Non-pigmented ciliary epithelial cell (primary cell): ENCODE results near the gene BSPRY.
"Not testable (repeated sequence)": the region's sequence is repeated elsewhere in the genome, so short reads cannot be mapped to it uniquely, and the experiment has no call there.

Experiments used
- DNase-seq: peaks from one replicate; pipeline ENCODE4 v3.0.0-alpha.2; 2010; ENCODE audit warnings: low read depth

The BSPRY gene

DNA sequence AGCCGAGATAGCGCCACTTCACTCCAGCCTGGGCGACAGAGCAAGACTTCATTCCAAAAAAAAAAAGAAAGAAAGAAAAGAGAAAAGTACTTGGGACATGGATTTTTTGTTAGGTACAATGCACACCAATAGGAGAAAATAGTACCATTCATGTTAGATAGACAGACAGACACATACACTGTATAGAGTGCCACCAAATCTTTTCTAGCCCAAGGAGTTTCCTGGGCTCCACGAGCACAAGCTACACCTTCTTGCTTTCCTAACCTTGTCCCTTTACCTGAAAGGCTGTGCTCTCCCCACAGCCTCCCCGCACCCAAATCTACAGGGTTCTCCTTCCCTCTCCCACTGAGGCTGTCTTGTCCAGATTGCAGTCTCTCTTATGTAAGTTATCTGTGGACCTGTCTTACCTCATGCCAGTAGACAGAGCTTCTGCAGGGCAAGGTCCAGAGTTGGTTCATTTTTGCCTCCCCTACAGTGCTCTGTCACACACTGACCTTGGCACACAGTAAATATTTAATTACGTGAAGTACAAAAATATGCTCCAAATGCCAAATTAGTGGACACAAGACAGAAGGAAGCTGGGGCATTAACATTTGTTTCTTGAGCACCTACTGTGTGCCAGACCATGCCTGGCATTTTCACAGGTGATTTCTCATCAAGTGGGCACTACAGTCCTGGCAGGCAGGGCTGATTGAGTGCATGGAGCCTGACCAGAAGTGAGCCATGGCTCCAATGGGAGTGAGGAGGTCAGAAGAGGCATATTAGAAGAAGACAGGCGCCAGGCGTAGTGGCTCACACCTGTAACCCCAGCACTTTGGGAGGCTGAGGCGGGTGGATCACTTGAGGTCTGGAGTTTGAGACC, 45.9 kb downstream of the BSPRY start:
- no peak for DNase-seq

DNA sequence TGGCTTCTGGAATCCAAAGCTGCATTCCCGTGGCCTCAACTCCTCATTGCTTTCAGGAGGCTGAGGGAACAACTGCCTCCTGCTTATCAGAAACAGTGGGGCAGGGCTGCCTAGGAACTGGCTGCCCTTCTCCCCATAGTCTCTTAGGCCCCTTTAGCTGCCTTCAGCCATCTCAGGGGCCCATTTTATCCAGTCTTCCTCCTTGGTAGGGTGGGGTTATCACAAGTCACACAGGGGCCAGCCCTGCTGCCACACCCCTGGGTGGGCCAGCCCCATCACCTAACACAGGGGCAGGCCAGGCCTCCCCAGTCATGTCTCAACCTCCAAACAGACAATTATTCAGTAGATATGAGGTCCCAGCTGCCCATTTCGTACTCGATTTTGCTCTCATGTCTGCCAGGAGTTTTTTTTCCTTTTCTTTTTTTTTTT, 47.9 kb downstream of the BSPRY start:
- no peak for DNase-seq

DNA sequence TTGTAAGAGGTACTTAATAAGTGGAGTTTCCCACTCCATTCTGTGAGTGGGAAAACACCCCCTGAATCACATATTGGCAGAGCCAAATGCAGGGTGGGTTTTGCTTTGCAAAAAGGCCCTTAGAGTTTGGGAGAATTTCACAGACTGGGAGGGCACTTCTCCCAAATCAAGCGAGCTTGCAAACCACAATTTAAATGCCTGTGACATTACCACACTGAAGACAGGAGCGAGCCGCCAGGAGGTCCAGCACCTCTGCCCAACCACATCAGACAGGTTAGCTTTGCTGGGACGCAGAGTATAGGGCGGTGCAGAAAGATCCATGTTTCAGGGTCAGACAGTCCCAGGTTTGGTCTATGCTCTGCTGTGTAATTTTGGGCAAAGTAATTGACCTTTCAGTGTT, 49.5 kb downstream of the BSPRY start:
- DNase-seq = no peak

GRCh38 chr9:113399646-113400200, 50.4 kb downstream of the BSPRY start:
- DNase-seq = no peak

DNA sequence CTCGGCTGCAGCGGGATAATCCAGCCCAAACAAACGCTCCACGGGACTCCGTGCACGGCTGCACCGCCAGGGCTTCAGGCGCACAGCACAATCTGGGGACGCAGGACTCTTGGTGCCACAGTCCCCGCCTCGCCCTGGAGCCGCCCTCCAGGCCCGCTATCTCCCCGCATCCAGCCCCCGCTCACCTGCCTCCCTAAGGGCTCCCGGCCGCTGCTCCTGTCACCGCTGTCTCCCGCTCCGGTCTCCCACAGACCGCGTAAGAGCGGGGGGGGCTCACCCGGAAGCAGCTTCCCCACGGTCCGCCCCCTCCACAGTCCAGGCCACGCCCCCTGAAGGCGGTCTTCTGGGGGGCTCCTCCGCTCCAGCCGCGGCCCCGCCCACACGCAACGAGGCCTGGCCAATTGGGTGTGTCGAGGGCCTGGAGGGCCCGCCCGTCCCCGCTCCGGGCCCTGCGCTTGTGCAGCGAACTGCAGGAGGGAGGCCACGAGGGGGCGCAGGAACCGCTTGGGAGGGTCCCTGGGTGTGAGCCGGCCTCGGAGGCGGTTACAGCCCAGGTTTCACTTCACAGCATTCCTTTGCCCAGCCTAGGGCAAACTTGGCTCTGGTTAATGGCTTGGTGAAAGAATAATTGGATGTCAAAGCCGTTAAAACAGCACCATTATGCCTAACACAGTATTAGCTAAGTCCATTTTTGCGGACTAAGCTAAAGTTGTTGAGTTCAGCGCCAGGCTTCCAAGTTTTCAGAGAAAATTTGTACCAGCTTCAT, 51.9 kb downstream of the BSPRY start, which contains the start of gene ALAD:
Gene ALAD, minus strand, starts transcription at position 258 of the 766 bp plus-strand sequence. CDS start 7,725 bp downstream, outside the sequence.
- DNase-seq = peak; percentile 85

DNA sequence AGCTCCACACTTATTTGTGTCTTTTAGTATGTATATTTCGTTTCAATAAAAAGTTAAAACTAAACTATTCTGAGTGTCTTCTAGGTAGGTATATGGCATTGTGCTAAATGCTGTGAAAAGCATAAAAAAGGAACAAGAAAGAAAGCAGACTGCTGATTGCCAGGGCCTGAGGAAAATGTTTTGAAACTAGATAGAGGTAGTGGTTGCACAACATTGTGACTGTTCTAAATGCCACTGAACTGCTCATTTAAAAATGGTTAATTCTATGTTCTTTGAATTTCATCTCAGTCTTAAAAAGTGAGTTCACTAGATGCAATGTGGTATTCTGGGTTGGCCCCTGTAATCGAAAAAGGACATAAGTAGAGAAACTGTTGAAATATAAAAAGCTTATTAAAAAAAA, 54.3 kb downstream of the BSPRY start:
- no peak for DNase-seq

GRCh38 chr9:113406353-113406752, 57.0 kb downstream of the BSPRY start:
- DNase-seq = not testable (repeated sequence)

DNA sequence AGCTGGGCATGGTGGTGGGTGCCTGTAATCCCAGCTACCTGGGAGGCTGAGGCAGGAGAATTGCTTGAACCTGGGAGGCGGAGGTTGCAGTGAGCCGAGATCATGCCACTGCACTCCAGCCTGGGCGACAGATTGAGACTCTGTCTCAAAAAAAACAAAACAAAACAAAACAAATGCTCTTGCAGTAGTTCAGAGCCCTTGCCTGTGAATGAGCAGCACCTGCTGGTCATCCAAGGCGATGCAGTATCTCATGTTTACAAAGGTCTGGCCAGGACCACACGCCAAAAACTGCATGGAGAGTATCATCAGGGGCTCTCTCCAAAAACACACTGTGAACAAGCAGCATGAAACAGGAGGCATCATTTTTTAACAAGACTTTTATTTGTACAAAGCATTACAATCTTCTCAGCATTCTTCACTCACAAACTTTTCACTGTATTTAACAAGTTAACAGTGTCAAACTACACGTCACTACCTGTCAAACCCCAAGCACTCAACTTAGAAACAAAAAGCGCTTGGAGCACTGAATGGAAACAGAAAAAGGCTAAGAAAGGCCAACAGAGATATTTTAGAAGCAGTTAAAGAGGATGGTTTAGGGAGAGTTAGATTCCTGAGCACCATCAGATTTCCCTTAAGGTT, 57.7 kb downstream of the BSPRY start:
- not testable (repeated sequence) for DNase-seq

- DNase-seq = no peak
These were observed 60.1 kb downstream of the BSPRY start for GRCh38 chr9:113409481-113409880.

DNA sequence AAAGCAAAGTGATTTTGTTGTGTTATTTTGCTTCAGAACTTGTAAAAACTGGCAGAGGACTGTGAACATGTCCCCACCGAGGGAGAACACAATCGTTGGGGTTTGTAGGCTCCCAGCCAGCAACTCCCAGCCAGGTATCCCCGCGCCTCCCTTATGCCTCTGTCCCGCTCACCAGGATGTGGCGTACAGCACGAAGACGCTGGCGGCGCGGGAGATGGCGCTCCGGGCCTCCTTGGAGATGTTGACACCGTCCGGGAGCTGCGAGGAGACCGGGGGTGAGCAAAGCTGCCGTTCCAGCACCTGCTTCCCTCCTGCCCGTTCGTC, 60.5 kb downstream of the BSPRY start:
- no peak for DNase-seq

DNA sequence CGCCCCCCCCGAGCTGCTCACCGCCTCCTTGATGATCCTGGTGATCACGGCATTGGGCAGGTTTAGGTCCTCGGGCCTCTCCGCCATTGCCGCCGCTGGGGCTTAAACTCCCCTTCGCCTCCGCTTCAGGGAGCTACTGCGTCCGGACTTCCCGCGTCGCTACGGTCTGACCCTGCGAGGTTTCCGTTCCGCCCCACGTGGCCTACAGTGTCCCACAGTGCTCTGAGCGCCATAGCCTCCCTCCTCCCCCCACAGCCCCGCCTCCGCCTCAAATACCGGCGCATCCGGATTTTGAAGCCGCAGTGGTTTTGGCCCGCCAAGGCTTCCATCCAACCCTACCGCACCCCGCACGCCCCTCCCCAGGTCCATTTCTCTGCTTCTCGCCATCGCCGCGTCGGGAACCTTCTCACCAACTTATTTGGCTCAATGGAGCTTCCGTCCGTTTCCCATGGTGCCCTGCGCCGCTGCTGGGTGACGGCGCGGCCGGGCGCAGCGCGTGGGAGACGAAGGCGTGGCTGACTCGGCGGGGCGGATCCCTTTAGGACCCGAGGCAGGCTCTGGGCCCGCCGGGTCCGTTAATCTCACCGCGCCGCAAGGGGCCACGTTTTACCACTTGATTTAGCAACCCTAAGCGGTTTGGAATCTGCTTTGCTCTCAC, 61.0 kb downstream of the BSPRY start, which contains the start of the genes C9orf43 and POLE3:
Gene C9orf43, plus strand, starts transcription at position 541 of the 658 bp plus-strand sequence. CDS start 2,747 bp downstream, outside the sequence.
Gene POLE3, minus strand, starts transcription at position 469 of the 658 bp plus-strand sequence. Its CDS starts 382 bp downstream, at position 87.
- DNase-seq = peak; percentile 74

- no peak for DNase-seq
These were observed 66.9 kb downstream of the BSPRY start for GRCh38 chr9:113416149-113416721.

- no peak for DNase-seq
These were observed 68.0 kb downstream of the BSPRY start for GRCh38 chr9:113417370-113417769.
